ENCODE data around the gene TMEM161A. TPM values are rescaled to one million over a fixed set of nuclear protein-coding genes. Genes with fewer than 3 reads are reported as not detected.
A peak's percentile ranks its signal among the peaks of the same experiment; 100 is the strongest.
"Not testable (repeated sequence)": the region's sequence is repeated elsewhere in the genome, so short reads cannot be mapped to it uniquely, and the experiment has no call there.

Gene TMEM161A
- total and polyA plus RNA-seq, 9 of the 15 experiments (the other 6 are each of a cell fraction or from before 2014, with no cell fraction given), result 0.63 to 92.3 (median 38.9) TPM

DNA sequence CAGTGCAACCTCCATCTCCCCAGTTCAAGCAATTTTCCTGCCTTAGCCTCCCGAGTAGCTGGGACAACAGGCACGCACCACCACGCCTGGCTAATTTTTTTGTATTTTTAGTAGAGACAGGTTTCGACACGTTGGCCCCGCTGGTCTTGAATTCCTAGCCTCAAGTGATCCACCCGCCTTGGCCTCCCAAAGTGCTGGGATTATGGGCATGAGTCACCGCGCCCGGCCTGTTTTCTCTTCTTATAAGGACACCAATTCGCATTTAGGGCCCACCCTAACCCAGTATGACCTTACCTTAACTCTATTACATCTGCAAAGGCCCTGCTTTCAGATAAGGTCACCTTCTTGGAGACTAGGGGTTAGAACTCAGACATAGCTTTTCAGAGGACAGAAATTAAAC lies 35.1 kb downstream of the TMEM161A start:
- TF ChIP-seq MEIS2 (IDR thresholded peaks at IDR 0.05; ENCODE audit: partially characterized antibody), result no peak
- no peak for TF ChIP-seq CEBPB (tag; IDR thresholded peaks at IDR 0.05)
- TF ChIP-seq MLX (CRISPR knock-in tag; conservative IDR thresholded peaks at IDR 0.05), result no peak
- TF ChIP-seq NCOA6 (IDR thresholded peaks at IDR 0.05), result no peak
- TF ChIP-seq ZNF436 (CRISPR knock-in tag; IDR thresholded peaks at IDR 0.05), result no peak
- TF ChIP-seq EWSR1 (IDR thresholded peaks at IDR 0.05; ENCODE audit: borderline replicate concordance, low read depth, partially characterized antibody), result no peak
- TF ChIP-seq, protein P1, sequence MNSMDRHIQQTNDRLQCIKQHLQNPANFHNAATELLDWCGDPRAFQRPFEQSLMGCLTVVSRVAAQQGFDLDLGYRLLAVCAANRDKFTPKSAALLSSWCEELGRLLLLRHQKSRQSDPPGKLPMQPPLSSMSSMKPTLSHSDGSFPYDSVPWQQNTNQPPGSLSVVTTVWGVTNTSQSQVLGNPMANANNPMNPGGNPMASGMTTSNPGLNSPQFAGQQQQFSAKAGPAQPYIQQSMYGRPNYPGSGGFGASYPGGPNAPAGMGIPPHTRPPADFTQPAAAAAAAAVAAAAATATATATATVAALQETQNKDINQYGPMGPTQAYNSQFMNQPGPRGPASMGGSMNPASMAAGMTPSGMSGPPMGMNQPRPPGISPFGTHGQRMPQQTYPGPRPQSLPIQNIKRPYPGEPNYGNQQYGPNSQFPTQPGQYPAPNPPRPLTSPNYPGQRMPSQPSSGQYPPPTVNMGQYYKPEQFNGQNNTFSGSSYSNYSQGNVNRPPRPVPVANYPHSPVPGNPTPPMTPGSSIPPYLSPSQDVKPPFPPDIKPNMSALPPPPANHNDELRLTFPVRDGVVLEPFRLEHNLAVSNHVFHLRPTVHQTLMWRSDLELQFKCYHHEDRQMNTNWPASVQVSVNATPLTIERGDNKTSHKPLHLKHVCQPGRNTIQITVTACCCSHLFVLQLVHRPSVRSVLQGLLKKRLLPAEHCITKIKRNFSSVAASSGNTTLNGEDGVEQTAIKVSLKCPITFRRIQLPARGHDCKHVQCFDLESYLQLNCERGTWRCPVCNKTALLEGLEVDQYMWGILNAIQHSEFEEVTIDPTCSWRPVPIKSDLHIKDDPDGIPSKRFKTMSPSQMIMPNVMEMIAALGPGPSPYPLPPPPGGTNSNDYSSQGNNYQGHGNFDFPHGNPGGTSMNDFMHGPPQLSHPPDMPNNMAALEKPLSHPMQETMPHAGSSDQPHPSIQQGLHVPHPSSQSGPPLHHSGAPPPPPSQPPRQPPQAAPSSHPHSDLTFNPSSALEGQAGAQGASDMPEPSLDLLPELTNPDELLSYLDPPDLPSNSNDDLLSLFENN (IDR thresholded peaks at IDR 0.05; ENCODE audit: low read depth in 2 of 2, low read length in 2 of 2), result no peak
- no peak for TF ChIP-seq HLTF (IDR thresholded peaks at IDR 0.05)
- TF ChIP-seq U2AF2 (optimal IDR thresholded peaks at IDR 0.05; ENCODE audit: low read depth, low read length), result no peak
- ATAC-seq, result no peak
- no peak for DNase-seq (ENCODE audit: extremely low read depth in 1 of 4, low spot score in 3 of 4)
- H3K9me1 ChIP-seq (ENCODE audit: control insufficient read depth, insufficient read depth, low read length), result no peaks in the 10 kb centered on the region
- no TSS peak for BruUV-seq (replicated peaks)
- H2AFZ ChIP-seq (ENCODE audit: low read depth, low read length), result no peak overlapping the region
- in situ Hi-C loops (cut with MboI), result no loop called here
- H3K36me3 ChIP-seq (ENCODE audit: control insufficient read depth, insufficient read depth, low read length), result peaks cover 45% of the 10 kb centered on the region; the same call in 2 of the 3 replicates
- POLR2A ChIA-PET, result interaction anchor here (1.6 kb wide), 1 partner anchor 9 kb away, joined by 4 read pairs; no protein-coding TSS in a partner anchor
- H3K27ac ChIP-seq (ENCODE audit: extremely low read depth, low read depth, low read length), result peak overlapping the region; percentile 47; the same call in 1 of the 3 replicates
- CTCF ChIA-PET (ENCODE audit: low intra/inter-chr PET ratio), result no interaction called here
- no peaks in the 10 kb centered on the region for H3K27me3 ChIP-seq (ENCODE audit: control insufficient read depth in 2 of 2, insufficient read depth in 2 of 2, low read length in 2 of 2)
- H3K4me1 ChIP-seq (replicated peaks in 1 of 2; ENCODE audit: control insufficient read depth in 2 of 2, insufficient read depth in 2 of 2, low read length in 2 of 2), result peaks cover 14 to 42% of the 10 kb centered on the region in 2 experiments
- H3K9me3 ChIP-seq (replicated peaks; ENCODE audit: control insufficient read depth, insufficient read depth, low read depth, low read length), result no peaks in the 10 kb centered on the region
- peak overlapping the region in 1 of 2 experiments; percentile 15; a peak in 1 of 4 replicates for H3K9ac ChIP-seq (ENCODE audit: insufficient read depth in 1 of 2, low read depth in 2 of 2, low read length in 2 of 2)
- H3K79me2 ChIP-seq (ENCODE audit: control insufficient read depth, insufficient read depth, low read length), result no peaks in the 10 kb centered on the region
- H4K20me1 ChIP-seq (replicated peaks; ENCODE audit: control insufficient read depth, insufficient read depth, low read length), result no peaks in the 10 kb centered on the region
- intact Hi-C loops (cut with micrococcal nuclease), result no loop called here
- WGBS (ENCODE audit: insufficient coverage, low coverage, missing lambda C conversion rate), result 83% methylated on average over 11 of the region's 11 CpGs
- peak; percentile 19 for FAIRE-seq
- no peak overlapping the region for H3K4me2 ChIP-seq (ENCODE audit: insufficient read depth, low read length)
- no peak overlapping the region for H3K4me3 ChIP-seq

DNA sequence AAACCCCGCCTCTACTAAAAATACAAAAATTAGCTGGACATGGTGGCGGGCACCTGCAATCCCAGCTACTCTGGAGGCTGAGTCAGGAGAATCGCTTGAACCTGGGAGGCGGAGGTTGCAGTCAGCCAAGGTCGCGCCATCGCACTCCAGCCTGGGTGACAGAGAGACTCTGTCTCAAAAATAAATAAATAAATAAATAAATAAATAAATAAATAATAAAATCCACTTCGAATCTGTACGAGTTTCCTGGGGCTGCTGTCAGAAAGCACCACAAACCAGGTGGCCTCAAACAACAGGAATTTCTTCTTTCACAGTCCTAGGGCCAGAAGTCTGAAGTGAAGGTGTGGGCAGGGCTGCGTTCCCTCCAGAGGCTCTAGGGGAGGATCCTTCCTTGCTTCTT lies 35.7 kb downstream of the TMEM161A start:
- POLR2A ChIA-PET; CTCF ChIA-PET (ENCODE audit: low intra/inter-chr PET ratio); H3K79me2 ChIP-seq (ENCODE audit: control insufficient read depth, insufficient read depth, low read length); DNase-seq (ENCODE audit: extremely low read depth in 1 of 4, low spot score in 3 of 4); BruUV-seq (replicated peaks); H3K9me1 ChIP-seq (ENCODE audit: control insufficient read depth, insufficient read depth, low read length); H3K4me3 ChIP-seq; in situ Hi-C loops (cut with MboI); H3K27ac ChIP-seq (ENCODE audit: extremely low read depth, low read depth, low read length); H3K9me3 ChIP-seq (replicated peaks; ENCODE audit: control insufficient read depth, insufficient read depth, low read depth, low read length); H3K9ac ChIP-seq (ENCODE audit: insufficient read depth in 1 of 2, low read depth in 2 of 2, low read length in 2 of 2); ATAC-seq; H3K27me3 ChIP-seq (ENCODE audit: control insufficient read depth in 2 of 2, insufficient read depth in 2 of 2, low read length in 2 of 2); intact Hi-C loops (cut with micrococcal nuclease); FAIRE-seq; H3K4me2 ChIP-seq (ENCODE audit: insufficient read depth, low read length); H2AFZ ChIP-seq (ENCODE audit: low read depth, low read length); H4K20me1 ChIP-seq (replicated peaks; ENCODE audit: control insufficient read depth, insufficient read depth, low read length): not testable (repeated sequence)
- WGBS (ENCODE audit: insufficient coverage, low coverage, missing lambda C conversion rate), result 91% methylated on average over 9 of the region's 10 CpGs
- H3K4me1 ChIP-seq (replicated peaks in 1 of 2; ENCODE audit: control insufficient read depth in 2 of 2, insufficient read depth in 2 of 2, low read length in 2 of 2), result peaks cover 14 to 42% of the 10 kb centered on the region in 2 experiments
- H3K36me3 ChIP-seq (ENCODE audit: control insufficient read depth, insufficient read depth, low read length), result peaks cover 45% of the 10 kb centered on the region; the same call in 2 of the 3 replicates
